ENCODE results near the gene ADAMTSL2. TPM values are rescaled to one million over a fixed set of nuclear protein-coding genes. Genes with fewer than 3 reads are reported as not detected.
"Not testable (repeated sequence)": the region's sequence is repeated elsewhere in the genome, so short reads cannot be mapped to it uniquely, and the experiment has no call there.

ADAMTSL2 gene
- total RNA-seq, 1 donor: 0.10 TPM

DNA sequence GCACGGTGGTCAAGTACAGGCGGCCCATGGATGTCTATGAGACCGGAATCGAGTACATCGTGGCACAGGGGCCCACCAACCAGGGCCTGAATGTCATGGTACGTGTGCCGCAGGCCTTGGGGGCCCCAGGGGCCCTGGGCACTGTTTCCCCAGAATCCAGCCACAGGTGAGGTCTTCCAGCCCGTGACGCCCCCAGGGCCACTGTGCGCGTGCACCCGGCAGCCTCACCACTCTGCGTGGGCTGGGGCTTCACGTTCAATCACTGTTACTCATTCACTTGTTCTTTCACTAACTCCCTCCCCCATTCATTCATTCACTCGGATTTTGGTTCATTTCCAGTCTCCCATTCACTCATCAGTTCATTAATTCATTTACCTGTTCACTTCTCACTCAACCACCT lies 12.6 kb downstream of the ADAMTSL2 start:
- H3K4me1 ChIP-seq (ENCODE audit: insufficient read depth, low read length): no peaks in the 10 kb centered on the region
- H3K4me3 ChIP-seq (ENCODE audit: low read length): no peak overlapping the region
- no peaks in the 10 kb centered on the region for H3K27me3 ChIP-seq (ENCODE audit: insufficient read depth, low read length)
- no peaks in the 10 kb centered on the region for H3K9me3 ChIP-seq (ENCODE audit: low read depth, low read length)

DNA sequence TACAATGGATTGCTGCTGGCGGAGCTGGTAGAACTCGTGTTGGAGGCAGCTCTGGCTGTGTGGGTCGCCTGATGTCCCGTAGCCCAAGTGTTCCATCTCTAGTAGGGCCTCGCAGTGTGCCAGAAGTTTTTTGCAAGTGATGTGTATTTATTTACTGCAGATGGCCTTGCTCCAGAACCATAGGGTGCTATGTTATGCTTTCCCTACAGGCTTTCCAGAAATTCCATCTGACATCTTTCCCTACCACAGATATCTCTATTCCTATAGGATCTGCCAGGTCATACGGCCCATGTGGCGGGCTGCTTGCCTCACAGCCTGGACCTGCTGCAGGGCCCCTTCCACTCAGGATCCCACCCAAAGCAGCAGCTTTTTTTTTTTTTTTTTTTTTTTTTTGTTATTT lies 16.9 kb downstream of the ADAMTSL2 start:
- no peak overlapping the region for H3K4me3 ChIP-seq (ENCODE audit: low read length)
- no peaks in the 10 kb centered on the region for H3K9me3 ChIP-seq (ENCODE audit: low read depth, low read length)
- no peaks in the 10 kb centered on the region for H3K4me1 ChIP-seq (ENCODE audit: insufficient read depth, low read length)
- no peaks in the 10 kb centered on the region for H3K27me3 ChIP-seq (ENCODE audit: insufficient read depth, low read length)

DNA sequence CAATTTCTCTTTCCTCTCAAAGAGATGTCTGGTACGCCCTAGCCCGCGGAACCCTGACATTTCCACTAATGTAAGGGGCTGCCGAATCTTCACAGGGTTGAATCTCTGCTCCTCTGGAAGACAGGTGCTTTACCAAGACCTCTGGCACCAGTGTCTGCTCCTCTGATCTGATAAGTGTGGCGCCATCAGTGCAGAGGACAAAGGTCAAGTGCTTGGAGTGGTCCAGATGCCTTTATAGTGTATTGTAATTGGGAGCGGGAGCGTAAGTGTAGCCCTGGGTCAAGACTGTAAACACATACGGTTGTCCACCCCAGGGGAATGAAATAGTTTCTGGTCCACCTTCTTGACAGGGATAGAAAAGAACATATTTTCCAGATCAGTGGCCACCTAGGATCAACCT lies 17.7 kb downstream of the ADAMTSL2 start:
- no peaks in the 10 kb centered on the region for H3K4me1 ChIP-seq (ENCODE audit: insufficient read depth, low read length)
- no peaks in the 10 kb centered on the region for H3K27me3 ChIP-seq (ENCODE audit: insufficient read depth, low read length)
- no peaks in the 10 kb centered on the region for H3K9me3 ChIP-seq (ENCODE audit: low read depth, low read length)
- H3K4me3 ChIP-seq (ENCODE audit: low read length): no peak overlapping the region

DNA sequence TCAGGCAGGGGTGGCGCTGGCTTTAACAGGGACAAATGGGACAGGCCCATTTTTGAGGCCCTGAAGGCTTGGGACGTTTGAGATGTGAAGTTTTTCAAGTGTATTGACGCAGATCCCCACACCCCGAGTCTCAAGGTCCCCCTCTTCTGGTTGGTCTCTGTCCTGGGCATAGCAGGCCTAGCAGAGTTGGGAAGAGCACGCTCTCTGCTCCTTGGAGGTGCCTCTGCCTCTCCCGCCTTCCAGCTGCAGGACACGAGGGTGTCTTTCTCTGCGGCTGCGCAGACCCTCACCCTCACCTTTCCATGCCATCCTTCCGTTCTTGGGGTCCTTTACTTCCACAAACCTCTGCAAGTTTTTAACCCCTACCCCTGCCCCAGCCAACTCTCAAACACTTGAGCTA lies 18.6 kb downstream of the ADAMTSL2 start:
- Histone ChIP-seq H3K9me3 (ENCODE audit: low read depth, low read length) (no peaks in the 10 kb centered on the region), H3K27me3 (ENCODE audit: insufficient read depth, low read length) (no peaks in the 10 kb centered on the region), H3K4me3 (ENCODE audit: low read length) (no peak overlapping the region), H3K4me1 (ENCODE audit: insufficient read depth, low read length) (peaks cover 4% of the 10 kb centered on the region)

DNA sequence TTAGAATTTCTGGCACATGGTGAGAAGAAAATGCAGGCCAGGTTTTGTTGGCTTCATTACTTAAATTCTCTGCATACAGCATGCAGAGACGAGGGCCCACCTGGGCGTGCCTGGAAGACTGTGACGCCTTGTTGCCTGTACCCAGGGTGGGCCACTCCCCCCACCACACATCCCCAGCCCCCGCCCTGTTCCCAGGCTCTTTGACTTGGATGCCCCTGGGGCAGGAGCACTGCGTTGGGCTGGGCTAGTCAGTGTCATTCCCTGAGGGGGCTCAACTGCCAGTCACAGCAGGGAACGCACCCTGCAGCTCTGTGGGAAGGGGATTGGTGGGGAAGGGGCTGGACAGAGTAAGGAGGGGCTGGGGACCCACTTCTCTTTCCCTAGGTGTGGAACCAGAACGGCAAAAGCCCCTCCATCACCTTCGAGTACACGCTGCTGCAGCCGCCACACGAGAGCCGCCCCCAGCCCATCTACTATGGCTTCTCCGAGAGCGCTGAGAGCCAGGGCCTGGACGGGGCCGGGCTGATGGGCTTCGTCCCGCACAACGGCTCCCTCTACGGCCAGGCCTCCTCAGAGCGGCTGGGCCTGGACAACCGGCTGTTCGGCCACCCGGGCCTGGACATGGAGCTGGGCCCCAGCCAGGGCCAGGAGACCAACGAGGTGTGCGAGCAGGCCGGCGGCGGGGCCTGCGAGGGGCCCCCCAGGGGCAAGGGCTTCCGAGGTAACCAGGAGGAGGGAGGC lies 19.6 kb downstream of the ADAMTSL2 start:
- Histone ChIP-seq H3K9me3 (ENCODE audit: low read depth, low read length) (no peaks in the 10 kb centered on the region), H3K27me3 (ENCODE audit: insufficient read depth, low read length) (no peaks in the 10 kb centered on the region), H3K4me3 (ENCODE audit: low read length) (no peak overlapping the region), H3K4me1 (ENCODE audit: insufficient read depth, low read length) (peaks cover 13% of the 10 kb centered on the region)

DNA sequence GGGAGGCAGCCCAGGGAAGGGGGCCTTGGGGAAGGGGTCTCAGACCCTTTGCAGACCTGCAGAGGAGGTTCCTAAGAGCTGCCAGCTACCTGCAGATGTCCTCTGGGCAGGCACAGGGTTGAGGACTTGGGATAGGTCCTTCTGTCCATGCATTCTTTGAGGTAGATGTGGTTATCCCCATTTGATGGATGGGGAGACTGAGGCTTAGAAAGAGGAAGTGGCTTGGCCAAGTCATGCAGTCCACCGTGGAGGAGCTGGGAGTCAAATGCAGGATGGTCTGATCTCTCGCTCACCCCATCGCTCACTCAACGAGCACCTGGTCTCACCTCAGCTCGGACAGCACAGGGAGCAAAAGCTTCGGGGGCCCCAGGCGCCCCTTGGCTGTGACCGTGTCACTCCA lies 20.2 kb downstream of the ADAMTSL2 start:
- H3K9me3 ChIP-seq (ENCODE audit: low read depth, low read length): no peaks in the 10 kb centered on the region
- H3K4me1 ChIP-seq (ENCODE audit: insufficient read depth, low read length): peaks cover 13% of the 10 kb centered on the region
- H3K27me3 ChIP-seq (ENCODE audit: insufficient read depth, low read length): no peaks in the 10 kb centered on the region
- no peak overlapping the region for H3K4me3 ChIP-seq (ENCODE audit: low read length)

DNA sequence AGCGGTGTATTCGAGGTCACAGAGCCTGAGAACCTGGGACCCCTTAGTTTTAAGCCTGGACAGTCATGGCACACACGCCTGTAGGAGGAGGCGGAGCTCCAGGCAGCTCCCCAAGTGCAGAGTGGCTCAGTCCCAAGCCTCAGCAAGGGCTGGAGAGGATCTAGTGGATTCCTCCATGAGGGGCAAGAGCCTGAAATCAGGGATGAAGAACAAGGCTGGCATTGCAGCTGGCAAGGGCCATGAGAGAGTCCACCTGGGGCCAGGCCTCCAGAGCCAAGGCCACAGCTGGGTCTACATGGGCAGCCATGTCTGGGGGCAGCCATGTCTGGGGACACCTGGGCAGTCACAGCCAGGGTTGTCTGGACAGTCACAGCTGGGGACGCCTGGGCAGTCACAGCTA lies 21.9 kb downstream of the ADAMTSL2 start:
- H3K27me3 ChIP-seq (ENCODE audit: insufficient read depth, low read length): no peaks in the 10 kb centered on the region

DNA sequence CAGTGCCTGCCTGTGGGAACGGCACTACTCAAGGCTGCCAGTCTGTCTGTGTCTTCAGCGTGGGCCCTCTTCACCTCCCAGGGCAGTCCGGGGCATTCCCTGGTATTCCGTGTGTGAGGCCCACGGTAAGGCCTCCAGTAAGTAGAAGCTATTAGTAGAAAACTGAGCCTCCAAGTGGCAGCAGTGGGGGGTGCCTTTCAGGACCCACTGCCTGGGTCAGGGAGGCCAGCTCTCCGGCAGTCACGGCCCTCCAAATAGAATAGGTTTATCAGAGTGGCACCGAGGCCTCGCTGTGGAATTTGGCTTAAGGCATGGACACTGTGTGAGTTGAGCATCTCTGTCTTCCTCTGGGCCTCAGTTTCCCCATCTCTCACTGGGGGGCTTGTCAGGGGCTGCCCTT lies 23.1 kb downstream of the ADAMTSL2 start:
- H3K27me3 ChIP-seq (ENCODE audit: insufficient read depth, low read length): no peaks in the 10 kb centered on the region
- no peak overlapping the region for H3K4me3 ChIP-seq (ENCODE audit: low read length)
- H3K9me3 ChIP-seq (ENCODE audit: low read depth, low read length): no peaks in the 10 kb centered on the region
- peaks cover 13% of the 10 kb centered on the region for H3K4me1 ChIP-seq (ENCODE audit: insufficient read depth, low read length)

More for the DNA sequence above, 21.9 kb downstream of the ADAMTSL2 start:
- Histone ChIP-seq H3K4me3 (ENCODE audit: low read length) (no peak overlapping the region), H3K4me1 (ENCODE audit: insufficient read depth, low read length) (peaks cover 13% of the 10 kb centered on the region), H3K9me3 (ENCODE audit: low read depth, low read length) (no peaks in the 10 kb centered on the region)

DNA sequence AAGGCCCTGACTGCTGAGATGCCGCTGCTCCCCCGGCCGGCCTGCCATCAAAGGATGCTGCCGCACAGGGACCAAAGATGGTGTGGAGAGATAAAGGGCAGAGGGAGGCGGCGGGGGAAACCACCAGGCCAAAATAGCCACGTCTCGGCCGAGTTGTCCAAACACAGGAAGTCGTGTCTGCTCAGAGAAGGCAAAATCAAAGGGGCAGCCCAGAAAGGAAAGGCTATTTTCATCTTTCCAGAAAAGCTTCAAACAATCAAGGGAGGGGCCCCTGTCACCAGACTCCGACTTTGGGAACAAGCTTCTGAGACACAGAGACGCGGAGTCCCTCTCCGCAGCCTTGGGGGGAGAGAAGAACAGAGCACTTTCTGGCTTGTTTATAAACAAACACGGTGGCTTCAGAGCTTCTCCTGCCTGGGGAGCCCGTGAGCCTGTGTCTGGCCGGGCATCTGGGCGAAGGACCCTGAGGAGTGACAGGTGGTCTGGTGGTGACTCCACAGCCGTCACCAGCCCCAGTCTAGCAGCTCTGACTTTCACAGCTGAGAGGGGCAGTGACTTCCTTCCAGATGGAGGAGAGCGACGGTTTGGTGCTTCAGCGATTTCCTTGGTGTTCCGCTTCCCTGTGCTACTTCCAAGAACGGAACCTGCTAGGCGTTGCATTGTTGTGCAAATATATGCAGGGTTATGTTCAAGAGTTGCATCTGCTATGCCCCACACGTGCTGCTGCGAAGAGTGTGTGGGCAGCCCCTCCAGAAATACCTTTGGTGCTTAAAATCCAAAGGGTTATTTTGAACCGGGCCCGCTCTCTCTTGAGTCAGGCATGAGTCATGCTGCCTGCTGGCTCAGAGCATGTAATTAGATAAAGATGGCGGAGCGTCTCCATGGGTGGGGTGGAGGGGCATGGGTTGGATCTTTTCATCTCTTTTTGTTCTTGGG lies 24.0 kb downstream of the ADAMTSL2 start:
- H3K4me1 ChIP-seq (ENCODE audit: insufficient read depth, low read length): peaks cover 13% of the 10 kb centered on the region
- no peaks in the 10 kb centered on the region for H3K9me3 ChIP-seq (ENCODE audit: low read depth, low read length)
- H3K4me3 ChIP-seq (ENCODE audit: low read length): no peak overlapping the region
- no peaks in the 10 kb centered on the region for H3K27me3 ChIP-seq (ENCODE audit: insufficient read depth, low read length)

DNA sequence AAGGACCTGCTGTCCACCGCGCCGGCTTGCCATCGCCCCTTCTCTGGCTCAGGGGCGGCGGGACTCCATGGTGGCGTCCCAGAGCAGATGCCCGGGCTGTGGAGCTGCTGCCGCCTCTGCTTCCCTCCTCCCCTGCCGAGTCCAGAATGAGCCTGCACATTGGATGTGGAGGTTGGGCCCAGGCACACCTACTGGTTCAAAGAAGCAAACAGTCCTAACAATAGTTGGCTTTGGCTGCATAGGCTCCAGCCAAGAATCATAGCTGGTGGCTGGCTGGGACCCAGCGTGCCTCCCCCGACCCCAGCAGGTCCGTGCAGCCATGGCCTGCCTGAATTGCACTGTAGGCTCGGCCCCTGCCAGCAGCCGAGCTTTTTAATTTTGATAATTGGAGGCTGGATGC lies 25.8 kb downstream of the ADAMTSL2 start:
- Histone ChIP-seq H3K4me3 (ENCODE audit: low read length) (no peak overlapping the region), H3K27me3 (ENCODE audit: insufficient read depth, low read length) (no peaks in the 10 kb centered on the region), H3K4me1 (ENCODE audit: insufficient read depth, low read length) (peaks cover 13% of the 10 kb centered on the region), H3K9me3 (ENCODE audit: low read depth, low read length) (no peaks in the 10 kb centered on the region)

DNA sequence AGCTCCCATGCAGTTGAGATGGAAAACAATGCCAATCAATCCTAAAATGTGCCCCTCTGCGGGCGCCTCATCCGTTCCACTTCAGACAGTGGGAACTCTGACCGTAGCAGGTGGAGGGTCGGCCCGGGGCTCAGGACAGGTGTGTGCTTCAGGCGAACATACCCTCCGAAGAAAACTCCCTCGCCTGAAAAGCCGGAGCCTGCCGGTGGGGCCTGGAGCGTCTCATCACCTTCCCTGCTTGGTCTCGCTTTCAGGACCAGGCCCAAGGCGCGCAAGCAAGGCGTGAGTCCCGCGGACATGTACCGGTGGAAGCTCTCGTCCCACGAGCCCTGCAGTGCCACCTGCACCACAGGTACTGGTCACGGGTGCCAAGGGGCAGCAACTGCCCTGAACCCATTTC lies 26.4 kb downstream of the ADAMTSL2 start:
- no peak overlapping the region for H3K4me3 ChIP-seq (ENCODE audit: low read length)
- peaks cover 13% of the 10 kb centered on the region for H3K4me1 ChIP-seq (ENCODE audit: insufficient read depth, low read length)
- H3K27me3 ChIP-seq (ENCODE audit: insufficient read depth, low read length): no peaks in the 10 kb centered on the region
- H3K9me3 ChIP-seq (ENCODE audit: low read depth, low read length): no peaks in the 10 kb centered on the region

DNA sequence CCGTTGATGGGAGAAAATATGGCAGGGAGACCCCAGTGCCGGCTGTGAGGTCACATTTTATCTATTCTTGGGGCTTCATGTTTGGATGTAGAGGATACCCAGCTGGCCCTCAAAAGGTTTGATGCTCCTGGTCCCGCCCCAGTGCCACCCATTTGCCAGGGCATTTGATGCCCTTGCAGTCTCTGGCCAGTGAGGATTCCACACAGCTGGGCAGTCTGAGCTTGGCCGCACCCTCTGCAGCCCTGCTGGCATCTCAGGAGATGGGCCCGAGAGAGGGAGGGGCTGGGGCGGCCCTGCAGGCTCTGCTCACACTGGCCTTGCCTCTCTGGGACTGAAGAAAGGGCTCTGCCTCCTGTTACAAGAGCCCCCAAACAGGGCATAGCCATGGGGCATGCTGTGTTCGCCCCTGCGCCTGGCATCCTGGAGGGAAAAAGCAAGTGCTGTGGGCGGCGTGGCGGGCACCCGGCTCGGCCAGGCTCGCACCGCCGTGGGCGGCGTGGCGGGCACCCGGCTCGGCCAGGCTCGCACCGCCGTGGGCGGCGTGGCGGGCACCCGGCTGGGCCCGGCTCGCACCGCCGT lies 27.6 kb downstream of the ADAMTSL2 start:
- Histone ChIP-seq H3K4me3 (ENCODE audit: low read length) (no peak overlapping the region), H3K9me3 (ENCODE audit: low read depth, low read length) (no peaks in the 10 kb centered on the region), H3K27me3 (ENCODE audit: insufficient read depth, low read length) (no peaks in the 10 kb centered on the region), H3K4me1 (ENCODE audit: insufficient read depth, low read length) (peaks cover 13% of the 10 kb centered on the region)

DNA sequence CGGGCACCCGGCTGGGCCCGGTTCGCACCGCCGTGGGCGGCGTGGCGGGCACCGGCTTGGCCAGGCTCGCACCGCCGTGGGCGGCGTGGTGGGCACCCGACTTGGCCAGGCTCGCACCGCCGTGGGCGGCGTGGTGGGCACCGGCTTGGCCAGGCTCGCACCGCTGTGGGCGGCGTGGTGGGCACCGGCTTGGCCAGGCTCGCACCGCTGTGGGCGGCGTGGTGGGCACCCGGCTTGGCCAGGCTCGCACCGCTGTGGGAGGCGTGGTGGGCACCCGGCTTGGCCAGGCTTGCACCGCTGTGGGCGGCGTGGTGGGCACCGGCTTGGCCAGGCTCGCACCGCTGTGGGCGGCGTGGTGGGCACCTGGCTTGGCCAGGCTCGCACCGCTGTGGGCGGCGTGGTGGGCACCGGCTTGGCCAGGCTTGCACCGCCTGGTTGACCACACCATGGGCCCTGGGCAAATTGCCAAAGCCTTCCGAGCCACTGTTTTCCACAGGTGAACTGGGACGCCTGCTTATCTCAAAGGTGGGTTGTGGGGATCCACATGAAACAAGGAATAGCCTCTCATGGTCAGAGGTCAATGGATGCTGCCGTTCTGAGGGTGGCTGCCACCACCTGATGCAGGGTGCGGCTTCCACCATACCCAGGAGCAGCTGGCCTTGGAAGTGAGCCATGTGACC lies 28.2 kb downstream of the ADAMTSL2 start:
- Histone ChIP-seq H3K9me3 (ENCODE audit: low read depth, low read length) (no peaks in the 10 kb centered on the region), H3K27me3 (ENCODE audit: insufficient read depth, low read length) (no peaks in the 10 kb centered on the region), H3K4me3 (ENCODE audit: low read length) (no peak overlapping the region), H3K4me1 (ENCODE audit: insufficient read depth, low read length) (peaks cover 13% of the 10 kb centered on the region)

DNA sequence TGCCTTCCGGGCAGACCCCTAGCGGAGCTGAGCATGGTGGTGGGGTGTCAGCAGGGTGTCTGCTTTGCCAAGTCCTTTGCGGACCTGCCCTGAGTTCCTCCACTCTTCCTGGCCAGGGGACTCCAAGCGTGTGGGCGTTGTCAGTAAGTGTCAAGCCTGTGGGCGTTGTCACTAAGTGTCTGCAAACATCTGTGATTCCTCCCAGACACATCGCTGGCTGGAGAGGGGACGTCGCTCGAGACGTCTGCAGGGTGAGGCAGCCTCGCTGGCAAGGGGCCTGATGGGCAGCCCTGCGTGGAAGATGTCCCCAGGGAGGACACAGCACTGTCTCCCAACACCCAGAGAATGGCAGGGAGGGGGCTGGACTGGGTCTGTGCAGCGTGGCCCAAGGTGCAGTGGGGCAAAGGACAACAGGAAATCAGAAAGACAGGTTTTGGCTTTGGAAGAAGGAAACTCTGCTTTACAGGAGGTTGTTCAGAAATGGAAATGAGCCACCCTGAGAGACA lies 28.8 kb downstream of the ADAMTSL2 start:
- Histone ChIP-seq H3K9me3 (ENCODE audit: low read depth, low read length) (no peaks in the 10 kb centered on the region), H3K4me1 (ENCODE audit: insufficient read depth, low read length) (peaks cover 7% of the 10 kb centered on the region), H3K27me3 (ENCODE audit: insufficient read depth, low read length) (no peaks in the 10 kb centered on the region), H3K4me3 (ENCODE audit: low read length) (no peak overlapping the region)

DNA sequence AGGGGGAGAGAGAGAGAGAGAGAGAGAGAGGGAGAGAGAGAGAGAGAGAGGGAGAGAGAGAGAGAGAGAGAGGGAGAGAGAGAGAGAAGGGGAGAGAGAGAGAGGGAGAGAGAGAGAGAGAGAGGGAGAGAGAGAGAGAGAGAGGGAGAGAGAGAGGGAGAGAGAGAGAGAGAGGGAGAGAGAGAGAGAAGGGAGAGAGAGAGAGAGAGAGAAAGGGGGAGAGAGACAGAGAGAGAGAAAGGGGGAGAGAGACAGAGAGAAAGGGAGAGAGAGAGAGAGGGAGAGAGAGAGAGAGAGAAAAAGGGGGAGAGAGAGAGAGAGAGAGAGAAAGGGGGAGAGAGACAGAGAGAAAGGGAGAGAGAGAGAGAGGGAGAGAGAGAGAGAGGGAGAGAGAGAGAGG lies 29.3 kb downstream of the ADAMTSL2 start:
- not testable (repeated sequence) for H3K9me3 ChIP-seq (ENCODE audit: low read depth, low read length); H3K4me3 ChIP-seq (ENCODE audit: low read length); H3K4me1 ChIP-seq (ENCODE audit: insufficient read depth, low read length); H3K27me3 ChIP-seq (ENCODE audit: insufficient read depth, low read length)
